ENCODE results near the gene MEGF6. TPM values are rescaled to one million over a fixed set of nuclear protein-coding genes. Genes with fewer than 3 reads are reported as not detected.

MEGF6 gene
- total and polyA plus RNA-seq, 2 of the 8 experiments (the other 6 are each of a cell fraction or from before 2014, with no cell fraction given): 4.1 to 14.8 TPM

GRCh38 chr1:3459051-3459908 is 152.0 kb downstream of the MEGF6 start (continued):
- no peak for TF ChIP-seq TCF12 (IDR thresholded peaks at IDR 0.05; ENCODE audit: low read depth, low read length)
- no peak for TF ChIP-seq RXRA (IDR thresholded peaks at IDR 0.05; ENCODE audit: insufficient read depth, low read depth, low read length)
- TF ChIP-seq JUND (IDR thresholded peaks at IDR 0.05; ENCODE audit: low read length): no peak
- no peak for TF ChIP-seq USF2 (IDR thresholded peaks at IDR 0.05; ENCODE audit: low read length)
- TF ChIP-seq RBBP5 (IDR thresholded peaks at IDR 0.05; ENCODE audit: borderline replicate concordance, low read depth, low read length): no peak
- no peak for TF ChIP-seq SP1 (IDR thresholded peaks at IDR 0.05; ENCODE audit: low read depth, low read length)
- no peak for TF ChIP-seq SIRT6 (IDR thresholded peaks at IDR 0.05; ENCODE audit: low read length)
- TF ChIP-seq CHD2 (IDR thresholded peaks at IDR 0.05; ENCODE audit: low read length): no peak

Measured in H1 (cell line).